ENCODE results near the gene FRMPD4.

Gene FRMPD4

DNA sequence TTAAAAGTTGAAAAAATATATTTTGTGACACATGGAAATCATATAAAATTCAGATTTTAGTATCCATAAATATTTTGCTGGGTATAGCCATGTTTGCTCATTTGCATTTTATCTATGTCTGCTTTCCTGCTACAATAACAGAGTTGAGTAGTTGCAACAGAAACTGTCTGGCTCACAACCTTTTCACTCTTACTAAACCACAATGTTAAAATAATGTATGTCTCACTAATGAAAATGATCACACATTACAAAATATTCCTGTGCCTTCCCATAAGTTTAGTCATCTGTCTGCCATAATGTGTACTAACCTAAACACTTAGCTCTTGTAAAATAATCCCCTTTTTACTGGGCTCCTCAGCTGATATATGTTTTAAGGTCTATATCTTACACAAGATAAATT lies 479.0 kb downstream of the FRMPD4 start:
- TF ChIP-seq, protein P1, sequence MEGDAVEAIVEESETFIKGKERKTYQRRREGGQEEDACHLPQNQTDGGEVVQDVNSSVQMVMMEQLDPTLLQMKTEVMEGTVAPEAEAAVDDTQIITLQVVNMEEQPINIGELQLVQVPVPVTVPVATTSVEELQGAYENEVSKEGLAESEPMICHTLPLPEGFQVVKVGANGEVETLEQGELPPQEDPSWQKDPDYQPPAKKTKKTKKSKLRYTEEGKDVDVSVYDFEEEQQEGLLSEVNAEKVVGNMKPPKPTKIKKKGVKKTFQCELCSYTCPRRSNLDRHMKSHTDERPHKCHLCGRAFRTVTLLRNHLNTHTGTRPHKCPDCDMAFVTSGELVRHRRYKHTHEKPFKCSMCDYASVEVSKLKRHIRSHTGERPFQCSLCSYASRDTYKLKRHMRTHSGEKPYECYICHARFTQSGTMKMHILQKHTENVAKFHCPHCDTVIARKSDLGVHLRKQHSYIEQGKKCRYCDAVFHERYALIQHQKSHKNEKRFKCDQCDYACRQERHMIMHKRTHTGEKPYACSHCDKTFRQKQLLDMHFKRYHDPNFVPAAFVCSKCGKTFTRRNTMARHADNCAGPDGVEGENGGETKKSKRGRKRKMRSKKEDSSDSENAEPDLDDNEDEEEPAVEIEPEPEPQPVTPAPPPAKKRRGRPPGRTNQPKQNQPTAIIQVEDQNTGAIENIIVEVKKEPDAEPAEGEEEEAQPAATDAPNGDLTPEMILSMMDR (conservative IDR thresholded peaks at IDR 0.05): no peak
- TF ChIP-seq ZFX (IDR thresholded peaks at IDR 0.05): no peak
- no peak overlapping the region for H3K27ac ChIP-seq

DNA sequence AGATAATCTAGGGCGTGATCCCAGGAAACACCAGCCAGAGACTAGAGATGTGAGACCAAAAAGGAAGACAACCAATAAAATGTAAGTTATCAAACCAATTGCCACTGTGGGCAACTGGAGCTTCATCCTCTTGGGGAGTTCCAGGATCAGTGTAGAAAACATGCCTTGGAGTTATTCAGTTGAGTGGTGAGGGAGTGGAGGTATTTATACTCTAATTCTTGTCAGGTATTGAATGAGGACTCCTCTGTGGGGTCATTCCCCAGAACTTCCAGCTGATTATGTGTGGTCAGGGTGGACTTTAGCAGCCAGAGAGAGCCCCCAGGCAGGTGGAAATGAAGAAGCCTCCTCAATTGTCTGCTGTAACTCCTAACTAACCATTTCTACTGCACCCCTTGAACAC lies 509.0 kb downstream of the FRMPD4 start:
- no peak for TF ChIP-seq ZFX (IDR thresholded peaks at IDR 0.05)
- TF ChIP-seq, protein P1 (conservative IDR thresholded peaks at IDR 0.05): no peak
- H3K27ac ChIP-seq: no peak overlapping the region

DNA sequence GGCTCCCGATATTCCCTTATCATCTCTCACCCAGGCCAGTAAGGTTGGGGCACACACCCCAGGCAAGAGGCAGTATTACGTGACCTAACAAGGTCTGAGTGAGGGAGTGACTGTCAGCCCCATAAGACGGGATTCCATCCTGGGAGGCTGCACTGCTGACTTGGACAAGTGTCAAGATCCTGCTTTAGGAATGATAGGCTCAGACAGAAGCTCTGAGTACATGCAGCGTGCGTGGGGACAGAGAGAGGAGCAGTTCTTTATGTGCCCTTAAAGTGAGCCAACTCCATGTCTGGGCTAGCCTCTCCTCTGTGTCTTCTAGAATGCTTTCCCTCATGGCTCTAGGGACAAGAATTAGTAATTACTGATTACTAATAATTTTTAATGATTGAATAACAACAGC lies 510.7 kb downstream of the FRMPD4 start:
- TF ChIP-seq ZFX (IDR thresholded peaks at IDR 0.05): no peak
- TF ChIP-seq, protein P1 (conservative IDR thresholded peaks at IDR 0.05): no peak

DNA sequence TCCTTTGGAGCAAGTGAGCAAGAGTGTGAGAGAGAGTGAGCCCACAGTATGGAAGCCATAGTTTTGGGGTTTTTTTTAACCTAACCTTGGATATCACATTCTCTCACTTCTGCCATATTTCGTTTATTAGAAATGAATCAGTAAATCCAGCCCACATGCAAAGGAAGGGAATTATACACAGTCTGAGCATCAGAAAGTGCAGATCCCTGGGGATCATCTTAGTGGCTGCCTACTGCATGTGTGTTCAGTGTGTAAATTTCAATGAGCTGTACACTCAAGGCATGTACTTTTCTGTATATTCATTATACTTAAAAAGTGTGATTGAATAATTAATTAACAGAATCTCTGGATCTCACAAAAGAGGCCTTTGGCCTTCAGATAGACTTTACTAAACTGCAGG lies 519.2 kb downstream of the FRMPD4 start:
- H3K27ac ChIP-seq: no peak overlapping the region
- TF ChIP-seq, protein P1 (conservative IDR thresholded peaks at IDR 0.05): no peak
- TF ChIP-seq ZFX (IDR thresholded peaks at IDR 0.05): no peak

More for the DNA sequence above, 510.7 kb downstream of the FRMPD4 start:
- no peak overlapping the region for H3K27ac ChIP-seq

DNA sequence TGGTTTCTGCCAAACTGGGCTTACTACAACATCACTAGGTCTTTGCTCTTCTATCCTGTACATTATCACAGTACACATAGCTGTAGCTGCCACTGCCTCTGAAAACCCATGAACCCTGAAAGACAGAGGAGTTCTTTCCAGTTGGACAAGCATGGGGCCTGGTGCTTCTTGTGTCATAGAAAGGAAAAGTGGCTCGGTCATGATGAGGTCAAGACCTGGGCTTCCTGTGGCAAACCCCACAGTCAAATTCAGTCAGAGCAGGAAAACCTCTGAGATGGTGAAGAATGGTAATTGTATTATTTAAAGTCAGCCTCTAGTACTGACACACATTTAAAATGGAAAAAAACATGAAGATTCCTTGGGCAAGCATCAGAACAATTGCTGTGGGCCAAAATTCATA lies 519.6 kb downstream of the FRMPD4 start:
- H3K27ac ChIP-seq: no peak overlapping the region
- TF ChIP-seq, protein P1 (conservative IDR thresholded peaks at IDR 0.05): no peak
- no peak for TF ChIP-seq ZFX (IDR thresholded peaks at IDR 0.05)

DNA sequence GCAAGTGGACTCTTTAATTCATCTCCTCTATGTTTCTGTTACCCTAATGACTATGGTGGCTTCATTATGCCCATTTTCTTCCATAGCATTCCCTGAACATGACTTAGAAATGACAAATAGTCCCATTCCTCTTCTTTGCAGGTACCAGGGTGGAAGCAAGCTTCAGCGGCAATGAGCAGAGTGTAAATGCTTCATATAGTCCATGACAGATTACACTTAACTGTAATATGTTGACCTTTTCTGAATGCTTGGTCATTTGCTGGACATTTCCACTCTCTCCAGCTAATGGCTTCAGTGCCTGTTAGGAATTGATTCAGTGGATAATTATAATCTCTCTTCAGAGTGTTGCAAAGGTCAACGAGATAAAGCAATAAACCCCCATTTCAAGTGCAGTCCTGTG lies 523.2 kb downstream of the FRMPD4 start:
- H3K27ac ChIP-seq: no peak overlapping the region
- TF ChIP-seq ZFX (IDR thresholded peaks at IDR 0.05): no peak
- TF ChIP-seq, protein P1 (conservative IDR thresholded peaks at IDR 0.05): no peak

DNA sequence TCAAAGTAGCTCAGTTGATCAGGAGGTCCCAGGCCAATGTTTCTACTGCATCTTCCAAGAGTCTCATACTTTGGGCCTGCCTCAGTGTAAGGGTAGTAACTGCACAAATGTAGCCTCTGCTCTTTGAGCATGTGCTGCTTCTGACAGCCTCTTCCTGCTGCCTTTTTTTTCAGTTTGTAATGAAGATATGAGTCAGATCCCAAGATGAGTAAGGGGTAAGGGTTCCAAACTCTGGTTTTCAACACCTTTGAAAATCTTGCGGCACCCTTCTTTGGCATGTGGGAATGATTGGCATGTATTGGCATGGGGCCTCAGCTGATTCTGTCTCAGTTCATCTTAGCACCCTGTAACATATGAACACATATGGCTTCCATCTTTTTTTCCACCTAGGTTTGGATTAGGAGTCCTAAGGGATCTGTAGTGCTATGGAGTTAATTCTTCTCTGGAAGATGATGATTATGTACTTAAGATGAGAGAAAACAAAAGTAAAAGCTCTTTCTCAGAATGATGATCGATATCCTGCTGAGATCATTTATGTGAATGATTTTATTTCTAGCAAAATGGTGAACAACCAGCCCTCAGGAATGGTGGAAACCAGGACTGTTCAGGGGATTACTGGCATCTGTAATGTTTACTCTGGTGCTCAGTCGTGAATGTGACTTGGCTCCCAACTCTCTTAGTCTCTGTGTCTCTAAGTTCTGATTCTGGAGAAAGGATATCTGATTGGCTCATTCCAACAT lies 534.3 kb downstream of the FRMPD4 start:
- no peak overlapping the region for H3K27ac ChIP-seq
- TF ChIP-seq, protein P1 (conservative IDR thresholded peaks at IDR 0.05): no peak
- no peak for TF ChIP-seq ZFX (IDR thresholded peaks at IDR 0.05)
